NT2/D1 (cell line): ENCODE measurements around the gene RGMA.

Experiments
- DNase-seq: peaks from one replicate; pipeline ENCODE4 v3.0.0-alpha.2; 2011; ENCODE audit warnings: low read depth, low spot score
- H3K27me3 ChIP-seq: 2 replicates; pipeline ENCODE4 v1.6.0; 2011; ENCODE audit warnings: mild to moderate bottlenecking; ENCODE audit not compliant: insufficient read length, insufficient read depth
- H3K36me3 ChIP-seq: 2 replicates; pipeline ENCODE4 v1.6.1; 2011; ENCODE audit warnings: mild to moderate bottlenecking, low read length, mixed read lengths; ENCODE audit not compliant: insufficient read depth, insufficient read length
- H3K4me1 ChIP-seq: 2 replicates; pipeline ENCODE4 v1.5.1; 2011; ENCODE audit not compliant: insufficient read depth, insufficient read length
- H3K4me3 ChIP-seq: 2 replicates; pipeline ENCODE4 v1.5.1; 2011; ENCODE audit warnings: low read depth; ENCODE audit not compliant: insufficient read length
- H3K9ac ChIP-seq: 2 replicates; pipeline ENCODE4 v1.6.0; 2011; ENCODE audit warnings: low read depth; ENCODE audit not compliant: insufficient read length
- H3K9me3 ChIP-seq: 2 replicates; pipeline ENCODE4 v1.5.1; 2011; ENCODE audit warnings: mild to moderate bottlenecking, low read length; ENCODE audit not compliant: insufficient read depth
- SUZ12 ChIP-seq: IDR thresholded peaks from 2 replicates; pipeline ENCODE4 v1.6.1; 2011; ENCODE audit not compliant: insufficient read length, insufficient read depth; ENCODE audit errors: extremely low read depth
- YY1 ChIP-seq: IDR thresholded peaks from 2 replicates; pipeline ENCODE4 v1.6.1; 2011; ENCODE audit not compliant: insufficient read length, insufficient read depth
- ZNF274 ChIP-seq: IDR thresholded peaks from 2 replicates; pipeline ENCODE4 v1.6.1; 2011; ENCODE audit warnings: mild to moderate bottlenecking, low read depth, low read length

RGMA gene

DNA sequence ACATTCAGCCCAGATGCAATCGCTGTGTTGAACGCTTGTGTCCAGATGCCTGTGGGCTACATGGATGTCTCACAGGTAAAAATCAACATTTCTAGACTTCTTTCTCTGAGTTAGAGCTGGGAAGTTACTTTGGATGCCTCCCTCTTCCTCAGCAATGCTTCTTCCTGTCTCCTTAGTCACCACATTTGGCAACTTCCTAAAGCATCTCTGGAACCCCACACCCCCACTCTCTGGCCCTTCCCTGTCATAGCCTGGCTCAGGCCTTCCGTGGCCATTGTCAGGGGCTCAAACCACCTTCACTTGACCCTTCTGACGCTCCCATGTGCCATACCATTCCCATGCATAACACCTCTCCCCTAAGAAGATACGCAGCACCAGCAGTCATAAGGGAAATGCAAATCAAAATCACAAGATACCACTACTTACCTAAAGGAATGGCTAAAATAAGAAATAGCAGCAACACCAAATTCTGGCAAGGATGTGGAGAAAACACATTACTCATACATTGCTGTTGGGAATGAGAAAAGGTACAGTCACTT lies 21.6 kb upstream of the RGMA start:
- no peak overlapping the region for H3K9ac ChIP-seq
- H3K27me3 ChIP-seq, result peaks cover 4% of the 10 kb centered on the region
- TF ChIP-seq YY1, result no peak
- TF ChIP-seq SUZ12, result no peak
- TF ChIP-seq ZNF274, result no peak

DNA sequence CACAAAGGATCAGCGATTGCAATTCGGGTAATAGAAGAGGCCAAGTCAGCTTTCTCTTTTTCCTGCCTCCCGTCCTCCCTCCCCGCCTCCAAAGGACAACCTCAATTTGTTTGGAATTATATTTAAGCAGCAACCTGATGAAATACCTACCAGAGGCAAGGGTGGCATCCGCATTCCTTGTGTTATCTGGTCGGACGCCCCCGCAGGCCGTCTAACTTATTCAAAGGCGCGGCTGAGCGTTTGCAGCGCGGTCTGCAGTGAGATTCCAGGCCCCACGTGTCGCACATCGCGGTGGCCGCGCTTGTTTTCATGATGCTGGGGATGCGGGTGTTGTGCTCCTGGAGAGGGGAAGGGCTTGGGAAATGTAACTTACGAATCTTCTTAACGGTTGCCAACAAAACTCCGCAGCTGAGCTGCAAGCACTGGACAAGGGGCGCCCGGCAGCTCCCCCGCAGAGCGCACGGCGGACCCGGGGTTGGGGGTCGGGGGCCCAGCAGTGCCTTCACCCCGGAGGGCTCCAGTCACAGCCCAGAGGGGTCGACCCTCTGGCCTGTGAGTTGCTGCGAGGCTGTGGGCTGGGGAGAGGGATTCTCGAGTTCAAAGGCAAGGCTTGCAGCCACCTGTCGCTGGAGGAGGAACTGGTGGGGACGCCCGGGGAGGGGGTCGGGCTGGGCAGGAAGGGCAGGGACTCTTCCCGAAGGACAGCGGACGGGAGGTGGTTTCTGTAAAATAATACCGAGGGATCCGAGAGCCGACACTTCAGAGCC lies 20.5 kb upstream of the RGMA start:
- DNase-seq, result no peak
- TF ChIP-seq SUZ12, result no peak
- no peak for TF ChIP-seq YY1
- TF ChIP-seq ZNF274, result no peak
- H3K27me3 ChIP-seq, result peaks cover 5% of the 10 kb centered on the region
- peaks cover 4% of the 10 kb centered on the region for H3K4me1 ChIP-seq
- no peak overlapping the region for H3K9ac ChIP-seq
- H3K4me3 ChIP-seq, result no peak overlapping the region
- H3K36me3 ChIP-seq, result no peaks in the 10 kb centered on the region
- no peaks in the 10 kb centered on the region for H3K9me3 ChIP-seq

More for the DNA sequence above, 21.6 kb upstream of the RGMA start:
- Histone ChIP-seq H3K36me3 (no peaks in the 10 kb centered on the region), H3K9me3 (no peaks in the 10 kb centered on the region), H3K4me1 (peaks cover 4% of the 10 kb centered on the region), H3K4me3 (no peak overlapping the region)
- no peak for DNase-seq

DNA sequence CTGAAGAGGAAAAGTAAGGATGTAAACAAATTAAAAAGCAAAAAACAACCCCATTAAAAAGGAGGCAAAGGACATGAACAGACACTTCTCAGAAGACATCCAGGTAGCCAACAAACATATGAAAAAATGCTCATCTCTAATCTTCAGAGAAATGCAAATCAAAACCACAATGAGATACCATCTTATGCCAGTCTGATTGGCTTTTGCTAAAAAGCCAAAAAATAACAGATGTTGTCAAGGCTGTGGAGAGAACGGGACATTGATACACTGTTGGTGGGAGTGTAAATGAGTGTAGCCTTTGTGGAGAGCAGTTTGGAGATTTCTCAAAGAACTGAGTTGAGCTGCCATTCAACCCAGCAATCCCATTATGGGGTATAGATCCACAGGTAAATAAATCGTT lies 18.6 kb upstream of the RGMA start:
- Histone ChIP-seq H3K27me3 (peaks cover 23% of the 10 kb centered on the region), H3K4me3 (no peak overlapping the region), H3K9ac (no peak overlapping the region), H3K36me3 (no peaks in the 10 kb centered on the region), H3K4me1 (peaks cover 4% of the 10 kb centered on the region), H3K9me3 (peaks cover 7% of the 10 kb centered on the region; the same call in 1 of the 2 replicates)
- no peak for DNase-seq
- no peak for TF ChIP-seq SUZ12
- TF ChIP-seq ZNF274, result no peak
- TF ChIP-seq YY1, result no peak

DNA sequence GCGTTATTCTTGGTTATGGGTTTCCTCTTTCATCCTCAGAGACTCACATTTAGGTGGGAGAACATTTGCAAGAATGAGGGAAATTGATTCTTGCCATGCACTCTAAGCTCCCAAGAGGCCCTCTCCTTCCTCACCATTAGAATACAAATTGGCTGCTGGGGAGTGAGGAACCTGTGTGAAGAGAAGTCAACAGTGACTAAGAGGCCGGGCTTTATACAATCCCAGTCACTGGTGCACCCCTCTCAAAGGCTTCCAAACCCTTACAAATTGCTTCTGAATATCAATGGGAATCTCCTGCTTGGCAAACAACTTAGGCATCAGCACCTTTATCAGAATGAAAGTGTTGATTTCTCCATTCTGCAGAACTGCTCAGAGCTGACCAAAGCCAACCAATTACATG lies 16.5 kb upstream of the RGMA start:
- DNase-seq, result peak; percentile 77
- H3K27me3 ChIP-seq, result peaks cover 29% of the 10 kb centered on the region
- H3K9ac ChIP-seq, result no peak overlapping the region
- H3K36me3 ChIP-seq, result no peaks in the 10 kb centered on the region
- H3K4me3 ChIP-seq, result no peak overlapping the region
- H3K4me1 ChIP-seq, result peaks cover 4% of the 10 kb centered on the region
- TF ChIP-seq YY1 (no peak), ZNF274 (no peak), SUZ12 (no peak)
- peaks cover 7% of the 10 kb centered on the region; the same call in 1 of the 2 replicates for H3K9me3 ChIP-seq

DNA sequence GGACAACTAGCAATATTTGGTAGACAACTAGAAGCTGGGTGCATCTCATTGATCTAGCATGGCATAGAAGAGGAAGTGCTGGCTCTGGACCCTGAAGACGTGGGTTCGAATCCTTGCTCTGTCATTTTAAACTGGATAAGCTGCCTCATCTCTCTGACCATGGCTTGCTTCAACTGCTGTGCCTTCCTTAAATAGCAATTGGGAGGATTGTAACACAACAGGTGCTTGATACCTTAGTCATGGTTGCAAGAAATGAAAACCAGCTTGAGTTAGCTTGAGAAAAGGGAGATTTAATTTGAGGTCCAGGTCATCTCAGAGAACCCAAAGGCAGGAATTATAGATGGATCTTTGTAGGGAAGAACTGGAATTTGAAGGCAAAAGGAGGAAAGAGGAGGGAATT lies 14.8 kb upstream of the RGMA start:
- no peaks in the 10 kb centered on the region for H3K36me3 ChIP-seq
- H3K27me3 ChIP-seq, result peaks cover 29% of the 10 kb centered on the region
- peaks cover 4% of the 10 kb centered on the region for H3K4me1 ChIP-seq
- H3K4me3 ChIP-seq, result no peak overlapping the region
- peaks cover 7% of the 10 kb centered on the region; the same call in 1 of the 2 replicates for H3K9me3 ChIP-seq
- DNase-seq, result no peak
- no peak overlapping the region for H3K9ac ChIP-seq
- no peak for TF ChIP-seq SUZ12
- TF ChIP-seq YY1, result no peak
- no peak for TF ChIP-seq ZNF274

DNA sequence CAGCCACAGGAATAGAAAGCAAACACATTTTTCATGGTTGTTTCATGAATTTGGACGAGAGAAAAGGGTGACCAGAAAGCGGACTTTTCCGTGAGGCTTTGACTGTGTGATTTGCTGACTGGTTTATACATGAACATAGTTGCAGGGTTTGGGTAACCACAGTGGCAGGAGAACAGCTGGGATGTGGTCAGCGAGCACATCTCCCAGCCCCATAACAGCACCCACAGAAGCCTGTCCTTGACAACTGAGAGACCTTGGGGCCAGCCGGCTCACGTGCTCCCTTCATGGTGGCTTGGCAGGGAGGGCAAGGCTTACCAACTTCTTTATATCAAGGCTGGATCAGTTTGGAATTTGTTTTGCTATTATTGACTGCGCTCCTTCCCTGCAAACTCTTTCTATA lies 13.2 kb upstream of the RGMA start:
- Histone ChIP-seq H3K9ac (no peak overlapping the region), H3K4me3 (no peak overlapping the region), H3K9me3 (peaks cover 7% of the 10 kb centered on the region; the same call in 1 of the 2 replicates), H3K4me1 (peaks cover 7% of the 10 kb centered on the region), H3K36me3 (no peaks in the 10 kb centered on the region), H3K27me3 (peaks cover 26% of the 10 kb centered on the region)
- DNase-seq, result no peak
- no peak for TF ChIP-seq ZNF274
- TF ChIP-seq SUZ12, result no peak
- TF ChIP-seq YY1, result no peak

DNA sequence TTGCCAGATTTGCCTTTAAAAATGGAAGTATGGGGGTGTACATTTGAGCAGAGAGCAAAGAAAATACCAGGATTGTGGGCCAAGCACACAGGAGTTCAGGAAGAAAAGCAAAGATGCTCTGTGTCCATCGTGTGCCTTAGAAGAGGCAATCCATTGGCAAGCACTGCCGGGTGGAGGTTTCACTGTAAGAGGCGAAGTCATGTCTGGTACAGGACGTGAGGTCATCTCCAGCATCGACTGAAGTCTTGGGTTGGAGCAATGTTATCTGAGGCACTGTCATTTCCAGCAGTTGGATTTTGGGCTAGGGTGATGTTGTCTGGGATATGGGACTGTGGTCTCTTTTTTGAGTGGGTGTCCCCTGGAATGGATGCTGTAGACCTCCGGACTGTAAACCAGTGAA lies 4.8 kb upstream of the RGMA start:
- TF ChIP-seq ZNF274 (no peak), SUZ12 (no peak), YY1 (no peak)
- H3K36me3 ChIP-seq, result no peaks in the 10 kb centered on the region
- no peak overlapping the region for H3K9ac ChIP-seq
- no peak overlapping the region for H3K4me3 ChIP-seq
- no peak for DNase-seq
- H3K4me1 ChIP-seq, result peaks cover 2% of the 10 kb centered on the region
- peaks cover 59% of the 10 kb centered on the region for H3K27me3 ChIP-seq
- no peaks in the 10 kb centered on the region for H3K9me3 ChIP-seq
